ENCODE measurements around the gene IFNA13.

DNA sequence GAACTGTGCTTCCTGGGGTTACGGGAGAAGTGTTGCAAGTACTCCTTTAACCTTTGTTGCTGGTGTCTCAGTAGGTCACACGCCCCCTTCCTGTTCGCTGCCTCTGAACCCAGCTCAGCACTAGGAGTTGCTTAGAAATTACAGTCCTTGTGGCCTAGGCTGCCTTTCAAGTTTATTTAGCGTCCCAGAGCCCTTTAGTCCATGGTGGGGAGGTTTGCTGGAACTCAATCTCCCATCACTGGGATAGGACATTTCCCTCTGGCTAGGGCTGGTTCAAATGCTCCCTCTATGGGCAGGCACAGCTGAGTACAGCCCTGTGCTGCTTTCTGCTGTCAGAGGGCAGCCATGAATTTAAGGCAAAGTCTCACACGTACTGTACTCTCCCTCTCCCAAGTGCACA lies 45.8 kb upstream of the IFNA13 start:
- TF ChIP-seq, protein P1, sequence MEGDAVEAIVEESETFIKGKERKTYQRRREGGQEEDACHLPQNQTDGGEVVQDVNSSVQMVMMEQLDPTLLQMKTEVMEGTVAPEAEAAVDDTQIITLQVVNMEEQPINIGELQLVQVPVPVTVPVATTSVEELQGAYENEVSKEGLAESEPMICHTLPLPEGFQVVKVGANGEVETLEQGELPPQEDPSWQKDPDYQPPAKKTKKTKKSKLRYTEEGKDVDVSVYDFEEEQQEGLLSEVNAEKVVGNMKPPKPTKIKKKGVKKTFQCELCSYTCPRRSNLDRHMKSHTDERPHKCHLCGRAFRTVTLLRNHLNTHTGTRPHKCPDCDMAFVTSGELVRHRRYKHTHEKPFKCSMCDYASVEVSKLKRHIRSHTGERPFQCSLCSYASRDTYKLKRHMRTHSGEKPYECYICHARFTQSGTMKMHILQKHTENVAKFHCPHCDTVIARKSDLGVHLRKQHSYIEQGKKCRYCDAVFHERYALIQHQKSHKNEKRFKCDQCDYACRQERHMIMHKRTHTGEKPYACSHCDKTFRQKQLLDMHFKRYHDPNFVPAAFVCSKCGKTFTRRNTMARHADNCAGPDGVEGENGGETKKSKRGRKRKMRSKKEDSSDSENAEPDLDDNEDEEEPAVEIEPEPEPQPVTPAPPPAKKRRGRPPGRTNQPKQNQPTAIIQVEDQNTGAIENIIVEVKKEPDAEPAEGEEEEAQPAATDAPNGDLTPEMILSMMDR (conservative IDR thresholded peaks at IDR 0.05 in 1 of 2, IDR thresholded peaks at IDR 0.05 in 1 of 2; ENCODE audit: low read depth in 1 of 2, low read length in 2 of 2): peak in 1 of 2 donors; percentile 31
- TF ChIP-seq EZH2 (IDR thresholded peaks at IDR 0.05; ENCODE audit: low read length, missing control alignments): no peak

Measured in fibroblast of lung (primary cell).